A549 treated with Hydrocortisone at 1 μM for 4 hours (cell line): ENCODE data around the gene LIPT1. TPM values are rescaled to one million over a fixed set of nuclear protein-coding genes. Genes with fewer than 3 reads are reported as not detected.

Experiments
- total RNA-seq: library from RNA; stranded (reverse); fragments of 200-300 nt; extraction: Qiagen RNA extraction; gene quantifications from 5 replicates; pipeline ENCODE4 v1.2.3, GENCODE V29; 2022

The LIPT1 gene
- total RNA-seq: 2.8 to 4.1 TPM (median 3.4 TPM) in 5 replicates

GRCh38 chr2:99154643-99155536 lies at the start of gene LIPT1, which contains the start of gene TSGA10:
LIPT1 (plus strand) TSS chr2:99154967; CDS start chr2:99161958, 6,991 bp downstream.
TSGA10 (minus strand) TSS chr2:99154942; CDS start chr2:99109439, 45,503 bp downstream.

GRCh38 chr2:99141110-99142108 lies 13.4 kb upstream of the LIPT1 start, which contains the start of gene C2orf15:
C2orf15 (plus strand) TSS chr2:99141707; CDS start chr2:99150559, 8,852 bp downstream.

DNA sequence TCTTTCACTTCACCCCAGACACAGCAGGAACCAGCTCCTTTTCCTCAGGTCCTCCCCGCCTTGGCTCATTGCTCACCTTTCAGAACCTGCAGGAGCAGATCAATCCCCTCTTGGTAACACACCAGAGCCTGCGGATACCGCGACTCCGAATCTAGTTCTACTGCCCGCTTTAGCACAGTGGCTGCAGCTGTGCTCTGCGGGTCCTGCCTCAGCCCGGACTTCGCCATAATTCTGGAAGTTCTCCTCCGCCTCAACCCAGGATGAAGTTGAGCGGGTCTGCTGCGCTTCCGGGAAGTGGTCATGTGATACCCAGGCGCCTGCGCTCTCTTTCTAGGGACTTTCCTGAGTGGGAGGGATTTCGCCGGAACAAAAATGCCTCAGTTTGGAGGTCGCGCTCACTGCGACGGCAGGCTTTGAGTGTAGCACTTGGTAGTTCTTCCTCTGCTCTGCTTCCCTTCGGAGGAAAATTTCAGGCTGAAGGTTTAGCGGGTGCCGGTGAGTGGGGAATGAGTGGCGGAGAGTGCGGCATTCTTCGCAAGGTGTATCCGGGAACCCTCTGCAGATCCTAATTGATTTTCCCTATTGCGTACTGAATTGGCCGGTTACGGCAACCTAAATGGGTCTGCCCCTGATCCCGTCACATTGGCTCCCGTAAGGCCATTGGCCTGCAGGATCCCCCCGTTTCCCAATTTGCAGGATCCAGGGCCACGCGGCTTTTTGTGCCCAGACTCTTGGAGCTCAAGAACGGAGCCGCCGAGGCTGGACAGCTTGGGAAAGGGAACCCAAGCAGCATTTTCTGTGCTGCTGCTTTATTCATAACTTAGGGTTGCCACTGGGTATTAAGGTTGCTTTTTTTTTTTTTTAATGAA lies 26.2 kb downstream of the LIPT1 start, which contains the start of the genes MITD1 and MRPL30:
Gene MITD1, minus strand, starts transcription at position 304 of the 869 bp plus-strand sequence. Its CDS starts 77 bp downstream, at position 227.
Gene MRPL30, plus strand, starts transcription at position 430 of the 869 bp plus-strand sequence. CDS start 5,020 bp downstream, outside the sequence.

Other genes with a start within 250 kb of the LIPT1 start
- 3.9 to 4.3 TPM (median 4.0 TPM) in 5 replicates for gene CRACDL, start 218.7 kb upstream of the LIPT1 start, total RNA-seq
- 0.45 to 0.66 TPM (median 0.48 TPM) in 5 replicates for gene C2orf15, start 13.3 kb upstream of the LIPT1 start, total RNA-seq
- gene TSGA10, start within 50 bp of the LIPT1 start, total RNA-seq: 3.2 to 4.2 TPM (median 4.1 TPM) in 5 replicates
- gene MITD1, start 26.1 kb downstream of the LIPT1 start, total RNA-seq: 23.0 to 26.1 TPM (median 23.8 TPM) in 5 replicates
- gene MRPL30, start 26.2 kb downstream of the LIPT1 start, total RNA-seq: 30.0 to 55.8 TPM (median 32.2 TPM) in 5 replicates
- gene LYG2, start 100.7 kb downstream of the LIPT1 start, total RNA-seq: 0.18 TPM in 1 of 5 replicates, not detected in the others
- gene LYG1, start 146.2 kb downstream of the LIPT1 start, total RNA-seq: 0.86 to 2.0 TPM (median 1.5 TPM) in 5 replicates
- gene TXNDC9, start 181.4 kb downstream of the LIPT1 start, total RNA-seq: 38.1 to 52.9 TPM (median 43.6 TPM) in 5 replicates
- gene EIF5B, start 182.4 kb downstream of the LIPT1 start, total RNA-seq: 54.5 to 74.9 TPM (median 58.2 TPM) in 5 replicates